Hepatic stellate cell (primary cell): ENCODE data around the gene HSF2BP.
"Not testable (repeated sequence)": the region's sequence is repeated elsewhere in the genome, so short reads cannot be mapped to it uniquely, and the experiment has no call there.

Experiments used
- DNase-seq: peaks from one replicate; pipeline ENCODE4 v3.0.0; 2011; ENCODE audit warnings: low spot score

HSF2BP gene

GRCh38 chr21:43597540-43598250, 61.6 kb downstream of the HSF2BP start:
- no peak for DNase-seq

- DNase-seq: peak; percentile 54
Observed at GRCh38 chr21:43597052-43597451, 62.2 kb downstream of the HSF2BP start.

- DNase-seq: no peak
Observed at GRCh38 chr21:43596616-43597015, 62.7 kb downstream of the HSF2BP start.

- DNase-seq: not testable (repeated sequence)
Observed at GRCh38 chr21:43595769-43596168, 63.5 kb downstream of the HSF2BP start.

- DNase-seq: no peak
Observed at GRCh38 chr21:43593078-43593477, 66.2 kb downstream of the HSF2BP start.

- DNase-seq: no peak
Observed at GRCh38 chr21:43591571-43591970, 67.7 kb downstream of the HSF2BP start.

- DNase-seq: no peak
Observed at GRCh38 chr21:43590194-43590593, 69.1 kb downstream of the HSF2BP start.

GRCh38 chr21:43588957-43589356, 70.3 kb downstream of the HSF2BP start:
- DNase-seq: no peak

GRCh38 chr21:43585924-43586413, 73.3 kb downstream of the HSF2BP start:
- peak; percentile 88 for DNase-seq

- no peak for DNase-seq
Observed at GRCh38 chr21:43585514-43585913, 73.8 kb downstream of the HSF2BP start.

GRCh38 chr21:43581453-43581852, 77.8 kb downstream of the HSF2BP start:
- no peak for DNase-seq

GRCh38 chr21:43578677-43579303, 80.5 kb downstream of the HSF2BP start:
- DNase-seq: peak; percentile 41

- DNase-seq: no peak
Observed at GRCh38 chr21:43575473-43575844, 83.8 kb downstream of the HSF2BP start.

- no peak for DNase-seq
Observed at GRCh38 chr21:43574741-43575472, 84.4 kb downstream of the HSF2BP start.

GRCh38 chr21:43573921-43574320, 85.4 kb downstream of the HSF2BP start:
- no peak for DNase-seq

GRCh38 chr21:43572446-43572845, 86.8 kb downstream of the HSF2BP start:
- DNase-seq: no peak

- DNase-seq: no peak
Observed at GRCh38 chr21:43571976-43572375, 87.3 kb downstream of the HSF2BP start.

GRCh38 chr21:43570195-43570594, 89.1 kb downstream of the HSF2BP start:
- DNase-seq: not testable (repeated sequence)

- DNase-seq: not testable (repeated sequence)
Observed at GRCh38 chr21:43562451-43562850, 96.8 kb downstream of the HSF2BP start.

- not testable (repeated sequence) for DNase-seq
Observed at GRCh38 chr21:43540561-43540960, 118.7 kb downstream of the HSF2BP start.

- DNase-seq: not testable (repeated sequence)
Observed at GRCh38 chr21:43522495-43523131, 136.7 kb downstream of the HSF2BP start.

GRCh38 chr21:43517701-43518100, 141.6 kb downstream of the HSF2BP start:
- DNase-seq: not testable (repeated sequence)
